Suprapubic skin (tissue), 4 donors: Measurements from ENCODE around the gene PRRG4. TPM values are rescaled to one million over a fixed set of nuclear protein-coding genes. Genes with fewer than 3 reads are reported as not detected.

ENCODE experiments used
- DNase-seq, 2 donors: peaks; one replicate each; pipeline ENCODE4 v3.0.0-alpha.2; 2019; ENCODE audit warnings: low spot score in 2 of 2
- H3K27ac ChIP-seq: fragments of 200-600 bp; sonication (generic); one replicate; pipeline ENCODE4 v1.5.1; 2019
- H3K27me3 ChIP-seq: fragments of 200-600 bp; sonication (generic); one replicate; pipeline ENCODE4 v1.5.1; 2019
- H3K36me3 ChIP-seq: fragments of 200-600 bp; sonication (generic); one replicate; pipeline ENCODE4 v1.5.1; 2019
- H3K4me1 ChIP-seq: fragments of 200-600 bp; sonication (generic); one replicate; pipeline ENCODE4 v1.5.1; 2019
- H3K4me3 ChIP-seq: fragments of 200-600 bp; sonication (generic); one replicate; pipeline ENCODE4 v1.5.1; 2019; ENCODE audit warnings: mild to moderate bottlenecking
- H3K9me3 ChIP-seq: fragments of 200-600 bp; sonication (generic); one replicate; pipeline ENCODE4 v1.5.1; 2019
- CTCF ChIP-seq, 2 donors: fragments of 200-600 bp in 1 of 2; fragments of 450-650 bp in 1 of 2; sonication (generic) in 1 of 2; IDR thresholded peaks; one replicate each; pipeline ENCODE4 v1.5.1; 2016 to 2019; ENCODE audit warnings: antibody characterized with exemption in 2 of 2, mild to moderate bottlenecking in 1 of 2, moderate library complexity in 1 of 2
- EP300 ChIP-seq: sonication (generic); formaldehyde crosslinking; IDR thresholded peaks from one replicate; pipeline ENCODE4 v1.6.1; 2017; ENCODE audit warnings: antibody characterized with exemption
- POLR2A ChIP-seq, 2 donors: fragments of 450-650 bp; IDR thresholded peaks; one replicate each; pipeline ENCODE4 v1.6.1; 2017; ENCODE audit warnings: antibody characterized with exemption in 2 of 2, mild to moderate bottlenecking in 2 of 2, moderate library complexity in 2 of 2
- POLR2AphosphoS5 ChIP-seq, 3 donors: sonication (generic); formaldehyde crosslinking; IDR thresholded peaks; one replicate each; pipeline ENCODE4 v1.6.1; 2017; ENCODE audit warnings: antibody characterized with exemption in 3 of 3
- WGBS: methylation state at CpG from one replicate; pipeline ENCODE4 v1.1.5; 2018; 5-methylcytosine and 5-hydroxymethylcytosine counted together
- total RNA-seq, 4 donors: library from RNA; depleted of rRNA; stranded (reverse); fragments of >200 nt; gene quantifications; one replicate each; pipeline ENCODE4 v1.1.0, GENCODE V29; 2016

The PRRG4 gene
- total RNA-seq, 4 donors from 2014 or later = 17.5 to 36.8 (median 34.5) TPM

- no peaks in the 10 kb centered on the region for H3K36me3 ChIP-seq
- H3K9me3 ChIP-seq = no peaks in the 10 kb centered on the region
- DNase-seq = no peak
- 78% methylated on average over 3 of the region's 3 CpGs for WGBS
- no peak for TF ChIP-seq POLR2A (IDR thresholded peaks at IDR 0.05)
- TF ChIP-seq CTCF (IDR thresholded peaks at IDR 0.05) = no peak
- no peak for TF ChIP-seq EP300
- TF ChIP-seq POLR2AphosphoS5 (IDR thresholded peaks at IDR 0.05) = no peak
- H3K4me3 ChIP-seq = peak overlapping the region; percentile 96
- H3K4me1 ChIP-seq = peaks cover 22% of the 10 kb centered on the region
- H3K27ac ChIP-seq = no peak overlapping the region
- no peaks in the 10 kb centered on the region for H3K27me3 ChIP-seq
Measured at GRCh38 chr11:32894921-32895320, 65.2 kb downstream of the PRRG4 start.

- no peak for DNase-seq
- TF ChIP-seq POLR2AphosphoS5 (IDR thresholded peaks at IDR 0.05) (no peak), CTCF (IDR thresholded peaks at IDR 0.05) (no peak), EP300 (no peak), POLR2A (IDR thresholded peaks at IDR 0.05) (no peak)
- Histone ChIP-seq H3K9me3 (no peaks in the 10 kb centered on the region), H3K27me3 (no peaks in the 10 kb centered on the region), H3K4me3 (no peak overlapping the region), H3K36me3 (no peaks in the 10 kb centered on the region), H3K27ac (no peak overlapping the region), H3K4me1 (peaks cover 22% of the 10 kb centered on the region)
- 43% methylated on average over 1 of the region's 1 CpG for whole genome bisulfite sequencing
Measured at GRCh38 chr11:32895471-32895870, 65.7 kb downstream of the PRRG4 start.

- H3K27ac ChIP-seq = no peak overlapping the region
- peaks cover 19% of the 10 kb centered on the region for H3K4me1 ChIP-seq
- no peak for TF ChIP-seq POLR2AphosphoS5 (IDR thresholded peaks at IDR 0.05)
- no peak for TF ChIP-seq EP300
- TF ChIP-seq POLR2A (IDR thresholded peaks at IDR 0.05) = no peak
- no peak for TF ChIP-seq CTCF (IDR thresholded peaks at IDR 0.05)
- 84% methylated on average over 1 of the region's 1 CpG for WGBS
- no peak for DNase-seq
- H3K27me3 ChIP-seq = no peaks in the 10 kb centered on the region
- H3K4me3 ChIP-seq = no peak overlapping the region
- H3K36me3 ChIP-seq = no peaks in the 10 kb centered on the region
- no peaks in the 10 kb centered on the region for H3K9me3 ChIP-seq
Measured at GRCh38 chr11:32897103-32897502, 67.4 kb downstream of the PRRG4 start.

- no peaks in the 10 kb centered on the region for H3K9me3 ChIP-seq
- no peaks in the 10 kb centered on the region for H3K36me3 ChIP-seq
- TF ChIP-seq POLR2AphosphoS5 (IDR thresholded peaks at IDR 0.05) = no peak
- no peak for TF ChIP-seq POLR2A (IDR thresholded peaks at IDR 0.05)
- TF ChIP-seq CTCF (IDR thresholded peaks at IDR 0.05) = no peak
- TF ChIP-seq EP300 = no peak
- H3K27me3 ChIP-seq = no peaks in the 10 kb centered on the region
- H3K4me1 ChIP-seq = peaks cover 21% of the 10 kb centered on the region
- DNase-seq = no peak
- no peak overlapping the region for H3K27ac ChIP-seq
- H3K4me3 ChIP-seq = no peak overlapping the region
Measured at GRCh38 chr11:32899438-32899837, 69.7 kb downstream of the PRRG4 start.

GRCh38 chr11:32902089-32902665 lies 72.5 kb downstream of the PRRG4 start:
- DNase-seq = no peak
- 53% methylated on average over 4 of the region's 4 CpGs for WGBS
- no peak overlapping the region for H3K4me3 ChIP-seq
- no peak for TF ChIP-seq POLR2AphosphoS5 (IDR thresholded peaks at IDR 0.05)
- TF ChIP-seq CTCF (IDR thresholded peaks at IDR 0.05) = no peak
- no peaks in the 10 kb centered on the region for H3K27me3 ChIP-seq
- no peaks in the 10 kb centered on the region for H3K36me3 ChIP-seq
- no peak overlapping the region for H3K27ac ChIP-seq
- H3K4me1 ChIP-seq = peaks cover 18% of the 10 kb centered on the region
- no peaks in the 10 kb centered on the region for H3K9me3 ChIP-seq
